GM18909 (cell line): ENCODE results near the gene HACE1.
"Not testable (repeated sequence)": the region's sequence is repeated elsewhere in the genome, so short reads cannot be mapped to it uniquely, and the experiment has no call there.

Experiments
- ATAC-seq: cut with Tn5 transposase; IDR thresholded peaks from one replicate; pipeline ENCODE4 v1.9.1; 2021; ENCODE audit warnings: mild to moderate bottlenecking; ENCODE audit not compliant: unreplicated experiment, poor library complexity

HACE1 gene

GRCh38 chr6:104754788-104755409 is 104.8 kb downstream of the HACE1 start:
- ATAC-seq: no peak

- no peak for ATAC-seq
Observed at GRCh38 chr6:104753251-104753650, 106.5 kb downstream of the HACE1 start.

GRCh38 chr6:104750449-104750848 is 109.3 kb downstream of the HACE1 start:
- no peak for ATAC-seq

GRCh38 chr6:104739124-104739523 is 120.6 kb downstream of the HACE1 start:
- not testable (repeated sequence) for ATAC-seq

- ATAC-seq: not testable (repeated sequence)
Observed at GRCh38 chr6:104737567-104737966, 122.2 kb downstream of the HACE1 start.

- ATAC-seq: no peak
Observed at GRCh38 chr6:104736545-104736944, 123.2 kb downstream of the HACE1 start.

GRCh38 chr6:104730450-104730849 is 129.3 kb downstream of the HACE1 start:
- no peak for ATAC-seq

GRCh38 chr6:104729433-104729832 is 130.3 kb downstream of the HACE1 start:
- ATAC-seq: no peak

GRCh38 chr6:104728448-104728847 is 131.3 kb downstream of the HACE1 start:
- ATAC-seq: no peak

- ATAC-seq: no peak
Observed at GRCh38 chr6:104718672-104719071, 141.0 kb downstream of the HACE1 start.

- no peak for ATAC-seq
Observed at GRCh38 chr6:104716858-104717257, 142.9 kb downstream of the HACE1 start.

GRCh38 chr6:104714796-104715195 is 144.9 kb downstream of the HACE1 start:
- ATAC-seq: no peak

GRCh38 chr6:104713982-104714381 is 145.7 kb downstream of the HACE1 start:
- ATAC-seq: no peak

- ATAC-seq: no peak
Observed at GRCh38 chr6:104711371-104711770, 148.3 kb downstream of the HACE1 start.

- no peak for ATAC-seq
Observed at GRCh38 chr6:104710543-104711335, 149.0 kb downstream of the HACE1 start.

- no peak for ATAC-seq
Observed at GRCh38 chr6:104705916-104706442, 153.7 kb downstream of the HACE1 start.

- no peak for ATAC-seq
Observed at GRCh38 chr6:104705095-104705707, 154.5 kb downstream of the HACE1 start.

GRCh38 chr6:104704191-104704590 is 155.5 kb downstream of the HACE1 start:
- no peak for ATAC-seq

GRCh38 chr6:104702126-104702841 is 157.4 kb downstream of the HACE1 start:
- no peak for ATAC-seq

- no peak for ATAC-seq
Observed at GRCh38 chr6:104700371-104701185, 159.1 kb downstream of the HACE1 start.
